ENCODE results near the gene SULT2B1. TPM values are rescaled to one million over a fixed set of nuclear protein-coding genes. Genes with fewer than 3 reads are reported as not detected.

Gene SULT2B1
- polyA plus RNA-seq, 2 donors: 295 to 320 TPM

DNA sequence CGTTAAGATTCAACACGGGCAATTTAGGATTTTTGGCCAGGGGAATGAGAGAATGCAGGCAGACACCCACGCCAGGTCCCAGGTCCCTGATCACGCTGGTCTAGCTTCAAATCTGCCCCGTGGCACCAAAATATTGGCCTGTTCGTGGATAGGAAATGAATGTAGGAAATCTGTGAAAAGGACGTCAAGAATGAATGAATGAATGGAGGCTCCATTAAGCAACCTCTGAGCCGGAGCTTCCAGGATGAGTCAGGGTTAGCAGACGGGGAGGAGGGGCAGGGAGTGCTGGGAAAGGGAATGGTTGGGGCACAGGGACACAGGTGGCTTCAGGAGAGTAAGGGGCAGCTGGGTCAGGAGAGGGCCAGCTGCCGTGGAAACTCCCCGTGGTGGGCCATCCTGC lies 4.2 kb downstream of the SULT2B1 start:
- peaks cover 0 to 2% of the 10 kb centered on the region in 2 donors for H3K36me3 ChIP-seq (ENCODE audit: control insufficient read depth in 2 of 2, insufficient read depth in 2 of 2, low read length in 1 of 2)
- WGBS, 2 donors: 38 to 43% methylated on average over 11 of the region's 11 CpGs
- no peaks in the 10 kb centered on the region for H3K27me3 ChIP-seq (ENCODE audit: control insufficient read depth in 1 of 2, insufficient read depth in 2 of 2, low read length in 2 of 2)
- H3K4me1 ChIP-seq (ENCODE audit: control insufficient read depth in 2 of 2, insufficient read depth in 2 of 2, low read length in 1 of 2): peaks cover 2 to 10% of the 10 kb centered on the region in 2 donors
- H3K9me3 ChIP-seq (ENCODE audit: control insufficient read depth in 2 of 2, insufficient read depth in 1 of 2, low read depth in 1 of 2, low read length in 1 of 2): no peaks in the 10 kb centered on the region
- H3K27ac ChIP-seq (ENCODE audit: low read depth in 2 of 2, low read length in 1 of 2): peak overlapping the region; percentile 80 to 93
- H3K4me3 ChIP-seq (ENCODE audit: low read depth in 1 of 2, low read length in 2 of 2): no peak overlapping the region

DNA sequence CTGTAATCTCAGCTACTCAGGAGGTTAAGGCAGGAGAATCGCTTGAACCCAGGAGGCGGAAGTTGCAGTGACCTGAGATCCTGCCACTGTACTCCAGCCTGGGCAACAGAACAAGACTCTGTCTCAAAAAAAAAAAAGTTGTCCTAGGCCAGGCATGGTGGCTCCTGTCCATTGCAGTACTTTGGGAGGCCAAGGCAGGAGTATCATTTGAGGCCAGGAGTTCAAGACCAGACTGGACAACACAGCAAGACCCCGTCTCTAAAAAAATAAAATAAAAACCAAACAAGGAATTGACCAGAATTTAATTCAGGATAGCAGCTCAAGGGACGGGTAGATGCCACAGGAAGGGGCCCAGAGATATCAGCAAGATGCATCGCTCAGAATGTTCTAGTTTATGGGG lies 4.9 kb downstream of the SULT2B1 start:
- Histone ChIP-seq H3K27me3 (ENCODE audit: control insufficient read depth in 1 of 2, insufficient read depth in 2 of 2, low read length in 2 of 2) (no peaks in the 10 kb centered on the region), H3K4me3 (ENCODE audit: low read depth in 1 of 2, low read length in 2 of 2) (no peak overlapping the region), H3K36me3 (ENCODE audit: control insufficient read depth in 2 of 2, insufficient read depth in 2 of 2, low read length in 1 of 2) (peaks cover 0 to 2% of the 10 kb centered on the region in 2 donors), H3K4me1 (ENCODE audit: control insufficient read depth in 2 of 2, insufficient read depth in 2 of 2, low read length in 1 of 2) (peaks cover 0 to 6% of the 10 kb centered on the region in 2 donors), H3K9me3 (ENCODE audit: control insufficient read depth in 2 of 2, insufficient read depth in 1 of 2, low read depth in 1 of 2, low read length in 1 of 2) (no peaks in the 10 kb centered on the region), H3K27ac (ENCODE audit: low read depth in 2 of 2, low read length in 1 of 2) (peak overlapping the region; percentile 80 to 93)
- 86 to 91% methylated on average over 5 of the region's 5 CpGs for WGBS, 2 donors

DNA sequence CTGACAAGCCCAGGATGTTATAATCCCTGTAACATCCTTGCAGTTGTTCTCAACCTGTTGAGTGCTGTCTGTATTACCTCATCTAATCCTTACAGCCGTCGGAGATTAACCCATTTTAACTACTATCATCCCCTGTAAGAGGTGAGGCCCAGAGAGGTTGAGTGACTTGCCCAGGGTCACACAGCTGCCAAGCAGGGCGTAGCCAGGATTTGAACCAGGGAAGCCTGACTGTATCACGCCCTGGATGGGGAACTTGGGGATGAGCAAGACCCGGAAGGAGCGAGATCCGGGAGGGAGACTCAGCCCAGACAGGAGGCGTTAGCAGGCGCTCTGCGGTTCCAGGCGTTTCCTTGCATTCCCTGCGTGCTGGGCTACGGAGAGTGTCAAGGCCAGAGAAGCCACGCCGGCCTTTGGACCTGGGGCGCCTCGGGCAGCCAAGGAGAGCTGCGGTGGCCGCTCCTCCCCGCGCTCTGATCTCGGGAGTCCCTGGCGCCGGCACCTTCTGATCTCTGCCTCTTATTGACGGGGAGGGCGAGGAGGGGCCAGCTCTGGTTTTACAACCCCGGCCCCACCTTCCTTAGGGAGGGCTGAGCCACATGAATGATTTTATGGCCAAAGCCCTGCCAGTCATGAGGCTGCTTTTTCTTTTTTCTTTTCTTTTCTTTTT lies 6.2 kb downstream of the SULT2B1 start:
- H3K4me3 ChIP-seq (ENCODE audit: low read depth in 1 of 2, low read length in 2 of 2): peak overlapping the region; percentile 9 to 42
- 10 to 13% methylated on average over 24 to 27 of the region's 27 CpGs for WGBS, 2 donors
- peaks cover 0 to 6% of the 10 kb centered on the region in 2 donors for H3K4me1 ChIP-seq (ENCODE audit: control insufficient read depth in 2 of 2, insufficient read depth in 2 of 2, low read length in 1 of 2)
- peak overlapping the region; percentile 88 to 89 for H3K27ac ChIP-seq (ENCODE audit: low read depth in 2 of 2, low read length in 1 of 2)
- peaks cover 0 to 2% of the 10 kb centered on the region in 2 donors for H3K36me3 ChIP-seq (ENCODE audit: control insufficient read depth in 2 of 2, insufficient read depth in 2 of 2, low read length in 1 of 2)
- no peaks in the 10 kb centered on the region for H3K9me3 ChIP-seq (ENCODE audit: control insufficient read depth in 2 of 2, insufficient read depth in 1 of 2, low read depth in 1 of 2, low read length in 1 of 2)
- H3K27me3 ChIP-seq (ENCODE audit: control insufficient read depth in 1 of 2, insufficient read depth in 2 of 2, low read length in 2 of 2): no peaks in the 10 kb centered on the region

DNA sequence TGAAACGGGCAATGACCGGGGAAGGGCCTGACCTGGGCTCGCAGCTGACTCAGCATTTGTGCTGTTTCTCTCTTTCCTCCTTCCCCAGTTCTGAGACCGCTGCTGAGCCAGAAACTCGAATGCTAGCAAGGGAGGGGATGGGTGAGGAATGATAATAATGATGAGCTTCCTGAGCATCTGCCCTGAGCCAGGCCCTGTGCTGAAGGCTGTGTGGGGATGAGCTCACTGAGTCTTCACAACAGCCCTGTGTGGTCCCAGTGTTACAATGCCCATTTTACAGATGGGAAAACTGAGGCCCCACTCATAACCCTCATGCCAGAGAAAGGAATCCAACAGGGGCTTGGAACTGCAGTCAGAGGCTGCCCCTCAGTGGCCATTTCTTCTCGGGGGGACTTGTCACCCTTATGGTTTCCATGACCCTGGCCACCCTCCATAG lies 8.1 kb downstream of the SULT2B1 start:
- Histone ChIP-seq H3K27me3 (ENCODE audit: control insufficient read depth in 1 of 2, insufficient read depth in 2 of 2, low read length in 2 of 2) (no peaks in the 10 kb centered on the region), H3K9me3 (ENCODE audit: control insufficient read depth in 2 of 2, insufficient read depth in 1 of 2, low read depth in 1 of 2, low read length in 1 of 2) (no peaks in the 10 kb centered on the region), H3K36me3 (ENCODE audit: control insufficient read depth in 2 of 2, insufficient read depth in 2 of 2, low read length in 1 of 2) (peaks cover 0 to 2% of the 10 kb centered on the region in 2 donors), H3K4me3 (ENCODE audit: low read depth in 1 of 2, low read length in 2 of 2) (no peak overlapping the region), H3K4me1 (ENCODE audit: control insufficient read depth in 2 of 2, insufficient read depth in 2 of 2, low read length in 1 of 2) (peaks cover 0 to 6% of the 10 kb centered on the region in 2 donors), H3K27ac (ENCODE audit: low read depth in 2 of 2, low read length in 1 of 2) (no peak overlapping the region)
- 82 to 83% methylated on average over 6 of the region's 6 CpGs for WGBS, 2 donors

DNA sequence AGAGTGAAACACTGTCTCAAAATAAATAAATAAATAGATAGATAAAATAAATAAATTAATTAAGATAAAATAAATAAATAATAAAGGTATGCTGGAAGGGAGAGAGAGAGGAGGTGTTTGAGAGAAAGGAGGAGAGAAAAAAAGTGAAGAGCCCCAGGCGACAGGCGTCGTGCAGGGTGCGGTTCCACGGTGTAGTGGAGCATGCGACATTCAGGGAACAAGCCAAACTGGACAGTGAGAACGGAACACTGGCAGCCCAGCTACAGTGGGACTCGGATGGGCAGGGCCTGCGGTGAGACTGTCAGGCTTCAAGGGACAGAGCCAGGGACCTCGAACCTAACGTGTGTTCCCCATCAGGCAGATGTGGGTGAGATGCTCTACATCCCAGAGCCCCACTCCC lies 9.4 kb downstream of the SULT2B1 start:
- Histone ChIP-seq H3K9me3 (ENCODE audit: control insufficient read depth in 2 of 2, insufficient read depth in 1 of 2, low read depth in 1 of 2, low read length in 1 of 2) (no peaks in the 10 kb centered on the region), H3K36me3 (ENCODE audit: control insufficient read depth in 2 of 2, insufficient read depth in 2 of 2, low read length in 1 of 2) (peaks cover 0 to 2% of the 10 kb centered on the region in 2 donors), H3K4me3 (ENCODE audit: low read depth in 1 of 2, low read length in 2 of 2) (no peak overlapping the region), H3K27ac (ENCODE audit: low read depth in 2 of 2, low read length in 1 of 2) (peak overlapping the region in 1 of 2 donors; percentile 24), H3K27me3 (ENCODE audit: control insufficient read depth in 1 of 2, insufficient read depth in 2 of 2, low read length in 2 of 2) (no peaks in the 10 kb centered on the region), H3K4me1 (ENCODE audit: control insufficient read depth in 2 of 2, insufficient read depth in 2 of 2, low read length in 1 of 2) (peaks cover 0 to 4% of the 10 kb centered on the region in 2 donors)
- whole genome bisulfite sequencing, 2 donors: 67 to 72% methylated on average over 11 of the region's 11 CpGs

DNA sequence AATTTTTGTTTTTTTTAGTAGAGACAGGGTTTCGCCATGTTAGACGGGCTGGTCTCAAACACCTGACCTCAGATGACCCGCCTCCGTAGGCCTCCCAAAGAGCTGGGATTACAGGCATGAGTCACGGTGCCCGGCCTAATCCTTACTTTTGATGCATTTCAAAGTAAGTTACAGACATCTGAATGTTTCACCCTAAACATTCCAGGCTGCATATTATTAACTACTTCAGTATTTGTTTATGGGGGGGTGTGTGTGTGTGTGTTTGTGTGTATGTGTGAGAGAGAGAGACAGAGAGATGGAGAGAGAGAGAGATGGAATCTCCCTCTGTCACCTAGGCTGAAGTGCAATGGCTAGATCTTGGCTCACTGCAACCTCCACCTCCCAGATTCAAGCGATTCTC lies 13.1 kb downstream of the SULT2B1 start:
- H3K27ac ChIP-seq (ENCODE audit: low read depth in 2 of 2, low read length in 1 of 2): peak overlapping the region in 1 of 2 donors; percentile 57
- WGBS, 2 donors: 44 to 78% methylated on average over 7 of the region's 7 CpGs
- H3K36me3 ChIP-seq (ENCODE audit: control insufficient read depth in 2 of 2, insufficient read depth in 2 of 2, low read length in 1 of 2): peaks cover 0 to under 1% of the 10 kb centered on the region in 2 donors
- H3K4me3 ChIP-seq (ENCODE audit: low read depth in 1 of 2, low read length in 2 of 2): no peak overlapping the region
- no peaks in the 10 kb centered on the region for H3K27me3 ChIP-seq (ENCODE audit: control insufficient read depth in 1 of 2, insufficient read depth in 2 of 2, low read length in 2 of 2)
- no peaks in the 10 kb centered on the region for H3K9me3 ChIP-seq (ENCODE audit: control insufficient read depth in 2 of 2, insufficient read depth in 1 of 2, low read depth in 1 of 2, low read length in 1 of 2)
- peaks cover 0 to 13% of the 10 kb centered on the region in 2 donors for H3K4me1 ChIP-seq (ENCODE audit: control insufficient read depth in 2 of 2, insufficient read depth in 2 of 2, low read length in 1 of 2)

DNA sequence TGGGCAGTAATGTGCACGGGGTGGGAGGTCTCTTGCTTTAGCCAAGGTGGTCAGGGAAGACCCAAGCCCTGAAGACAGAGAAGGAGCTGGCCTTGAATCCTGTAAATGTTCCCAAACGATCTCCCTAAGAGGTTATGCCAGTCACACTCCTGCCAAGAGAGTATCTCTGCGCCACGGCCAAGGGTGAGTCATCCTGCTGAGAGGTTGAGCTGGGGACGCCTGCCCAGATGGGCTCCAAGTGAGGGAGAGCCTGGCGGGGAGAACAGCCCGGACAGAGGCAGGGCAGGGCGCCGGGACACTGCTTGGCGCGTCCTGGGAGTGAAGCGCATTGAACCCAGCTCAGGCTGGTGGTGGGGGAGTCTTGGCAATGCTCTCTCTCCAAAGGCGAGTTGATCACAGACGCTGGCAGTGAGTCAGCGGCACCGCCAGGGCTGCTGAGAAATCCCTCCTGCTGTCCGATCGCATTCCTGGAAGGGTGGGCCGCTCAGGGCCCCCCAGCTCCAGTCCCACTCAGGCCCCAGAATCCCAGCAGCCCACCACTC lies 16.4 kb downstream of the SULT2B1 start:
- peak overlapping the region; percentile 66 to 81 for H3K27ac ChIP-seq (ENCODE audit: low read depth in 2 of 2, low read length in 1 of 2)

DNA sequence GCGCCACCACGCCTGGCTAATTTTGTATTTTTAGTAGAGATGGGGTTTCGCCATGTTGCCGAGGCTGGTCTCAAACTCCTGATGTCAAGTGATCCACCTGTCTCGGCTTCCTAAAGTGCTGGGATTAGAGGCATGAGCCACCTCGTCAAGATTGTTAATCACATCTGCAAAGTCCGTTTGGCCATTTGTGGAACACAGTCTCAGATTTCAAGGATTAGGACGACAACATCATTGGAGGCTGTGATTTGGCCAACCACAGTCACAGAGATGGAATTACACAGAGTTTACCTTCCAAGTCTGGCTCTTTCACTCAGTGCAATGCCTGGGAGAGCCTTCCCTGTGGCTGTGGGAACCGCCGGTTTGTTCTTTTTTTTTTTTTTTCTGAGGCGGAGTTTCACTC lies 17.8 kb downstream of the SULT2B1 start:
- Histone ChIP-seq H3K4me1 (ENCODE audit: control insufficient read depth in 2 of 2, insufficient read depth in 2 of 2, low read length in 1 of 2) (peaks cover 0 to 13% of the 10 kb centered on the region in 2 donors), H3K36me3 (ENCODE audit: control insufficient read depth in 2 of 2, insufficient read depth in 2 of 2, low read length in 1 of 2) (no peaks in the 10 kb centered on the region), H3K4me3 (ENCODE audit: low read depth in 1 of 2, low read length in 2 of 2) (no peak overlapping the region), H3K27me3 (ENCODE audit: control insufficient read depth in 1 of 2, insufficient read depth in 2 of 2, low read length in 2 of 2) (no peaks in the 10 kb centered on the region), H3K27ac (ENCODE audit: low read depth in 2 of 2, low read length in 1 of 2) (peak overlapping the region in 1 of 2 donors; percentile 57), H3K9me3 (ENCODE audit: control insufficient read depth in 2 of 2, insufficient read depth in 1 of 2, low read depth in 1 of 2, low read length in 1 of 2) (no peaks in the 10 kb centered on the region)
- WGBS, 2 donors: 40 to 49% methylated on average over 11 of the region's 11 CpGs

More for the DNA sequence above, 16.4 kb downstream of the SULT2B1 start:
- no peaks in the 10 kb centered on the region for H3K27me3 ChIP-seq (ENCODE audit: control insufficient read depth in 1 of 2, insufficient read depth in 2 of 2, low read length in 2 of 2)
- no peaks in the 10 kb centered on the region for H3K9me3 ChIP-seq (ENCODE audit: control insufficient read depth in 2 of 2, insufficient read depth in 1 of 2, low read depth in 1 of 2, low read length in 1 of 2)
- H3K4me1 ChIP-seq (ENCODE audit: control insufficient read depth in 2 of 2, insufficient read depth in 2 of 2, low read length in 1 of 2): peaks cover 0 to 13% of the 10 kb centered on the region in 2 donors
- 4 to 9% methylated on average over 15 to 19 of the region's 19 CpGs for whole genome bisulfite sequencing, 2 donors
- H3K4me3 ChIP-seq (ENCODE audit: low read depth in 1 of 2, low read length in 2 of 2): no peak overlapping the region
- no peaks in the 10 kb centered on the region for H3K36me3 ChIP-seq (ENCODE audit: control insufficient read depth in 2 of 2, insufficient read depth in 2 of 2, low read length in 1 of 2)

DNA sequence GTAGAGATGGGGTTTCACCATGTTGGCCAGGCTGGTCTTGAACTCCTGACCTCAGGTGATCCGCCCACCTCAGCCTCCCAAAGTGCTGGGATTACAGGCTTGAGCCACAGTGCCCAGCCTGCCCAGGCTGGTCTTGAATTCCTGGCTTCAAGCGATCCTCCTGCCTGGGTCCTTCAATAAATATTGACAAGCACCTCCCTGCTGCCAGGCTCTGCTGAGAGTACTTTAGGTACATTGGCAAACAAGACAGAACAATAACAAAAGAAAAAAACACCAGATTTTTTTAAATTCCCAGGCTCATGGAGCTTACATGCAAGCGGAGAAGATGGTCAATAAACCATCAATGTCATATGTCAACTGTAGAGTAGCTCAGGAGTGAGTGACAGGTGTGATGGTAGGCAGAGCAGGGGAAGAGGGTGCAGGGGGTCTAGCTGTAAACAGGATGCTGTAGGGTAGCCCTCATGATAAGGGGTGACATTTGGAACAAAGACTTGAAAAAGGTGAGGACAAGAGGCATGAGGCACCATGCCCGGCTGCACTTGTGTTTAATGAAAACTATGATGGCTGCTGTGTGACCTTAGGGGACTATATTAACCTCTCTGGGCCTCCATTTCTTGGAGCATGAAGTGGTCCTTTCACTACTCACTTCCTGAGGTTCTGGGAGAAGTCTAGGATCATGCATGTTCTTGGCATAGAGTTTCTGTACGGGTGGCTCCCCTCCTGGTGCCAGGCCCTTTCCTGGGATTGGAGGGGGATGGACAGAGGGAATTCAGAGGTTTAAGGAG lies 19.6 kb downstream of the SULT2B1 start:
- 56 to 57% methylated on average over 5 of the region's 5 CpGs for WGBS, 2 donors
- Histone ChIP-seq H3K27ac (ENCODE audit: low read depth in 2 of 2, low read length in 1 of 2) (peak overlapping the region; percentile 29 to 61), H3K4me1 (ENCODE audit: control insufficient read depth in 2 of 2, insufficient read depth in 2 of 2, low read length in 1 of 2) (peaks cover 0 to 13% of the 10 kb centered on the region in 2 donors), H3K9me3 (ENCODE audit: control insufficient read depth in 2 of 2, insufficient read depth in 1 of 2, low read depth in 1 of 2, low read length in 1 of 2) (no peaks in the 10 kb centered on the region), H3K4me3 (ENCODE audit: low read depth in 1 of 2, low read length in 2 of 2) (no peak overlapping the region), H3K27me3 (ENCODE audit: control insufficient read depth in 1 of 2, insufficient read depth in 2 of 2, low read length in 2 of 2) (no peaks in the 10 kb centered on the region), H3K36me3 (ENCODE audit: control insufficient read depth in 2 of 2, insufficient read depth in 2 of 2, low read length in 1 of 2) (peaks cover 0 to 2% of the 10 kb centered on the region in 2 donors)
